ENCODE results near the gene PPP1R7. TPM values are rescaled to one million over a fixed set of nuclear protein-coding genes. Genes with fewer than 3 reads are reported as not detected.

Gene PPP1R7
- polyA plus RNA-seq, 3 donors = 54.9 to 102 (median 84.4) TPM

DNA sequence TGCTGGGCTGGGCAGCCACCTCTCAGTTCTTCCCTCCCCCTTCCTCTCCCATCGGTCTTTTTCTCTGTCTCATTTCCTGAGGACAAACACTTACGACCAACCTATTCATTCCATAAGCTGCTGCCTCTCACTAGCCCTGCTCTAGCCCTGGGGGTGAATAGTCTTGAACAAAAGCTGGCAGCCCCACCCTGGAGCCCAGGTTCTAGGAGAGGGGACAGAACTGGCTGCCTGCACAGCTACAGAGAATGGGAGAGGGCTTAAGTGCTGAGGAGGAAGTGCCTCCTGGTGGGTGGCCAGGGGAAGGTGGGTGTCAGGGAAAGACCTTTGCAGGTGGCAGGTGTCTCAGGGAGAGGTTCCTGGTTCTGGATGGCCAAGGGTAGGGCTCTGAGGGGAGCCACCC is 61.0 kb downstream of the PPP1R7 start:
- Histone ChIP-seq H3K9ac (ENCODE audit: insufficient read depth, low read length, poor library complexity, severe bottlenecking) (no peak overlapping the region), H3K9me3 (replicated peaks in 1 of 2; ENCODE audit: control insufficient read depth in 1 of 2, insufficient read depth in 1 of 2, low read length in 2 of 2) (no peaks in the 10 kb centered on the region), H4K20me1 (ENCODE audit: insufficient read depth, low read length) (no peaks in the 10 kb centered on the region), H3K79me2 (ENCODE audit: insufficient read depth, low read length) (no peaks in the 10 kb centered on the region), H2AFZ (ENCODE audit: insufficient read depth, low read depth, low read length, poor library complexity, severe bottlenecking) (no peak overlapping the region), H3K27me3 (ENCODE audit: control insufficient read depth in 2 of 2, insufficient read depth in 2 of 2, low read length in 2 of 2) (peaks cover 0 to 4% of the 10 kb centered on the region in 2 donors), H3K36me3 (replicated peaks in 1 of 2; ENCODE audit: control insufficient read depth in 1 of 2, insufficient read depth in 2 of 2, low read length in 2 of 2) (no peaks in the 10 kb centered on the region), H3K4me1 (ENCODE audit: control insufficient read depth in 1 of 2, insufficient read depth in 2 of 2, low read length in 2 of 2) (no peaks in the 10 kb centered on the region), H3K27ac (ENCODE audit: low read depth in 1 of 2, low read length in 2 of 2) (no peak overlapping the region), H3K4me3 (replicated peaks in 1 of 3; ENCODE audit: low read depth in 2 of 3, low read length in 3 of 3) (no peak overlapping the region), H3K4me2 (replicated peaks; ENCODE audit: extremely low read depth, low read length, poor library complexity, severe bottlenecking) (no peak overlapping the region)
- no peak for DNase-seq
- H3K27me3 Mint-ChIP-seq (ENCODE audit: low read depth in 3 of 3) = peaks cover 10 to 20% (median 16%) of the 10 kb centered on the region in 3 donors
- intact Hi-C loops (cut with micrococcal nuclease) = no loop called here
- WGBS (ENCODE audit: insufficient coverage) = 0% methylated on average over 2 of the region's 2 CpGs
- H3K4me1 Mint-ChIP-seq = no peaks in the 10 kb centered on the region
- H3K27ac Mint-ChIP-seq = no peak overlapping the region
- no peaks in the 10 kb centered on the region for H3K36me3 Mint-ChIP-seq
- peaks cover 0 to 1% (median 0%) of the 10 kb centered on the region in 7 donors for H3K9me3 Mint-ChIP-seq
- no peak overlapping the region for H3K4me3 Mint-ChIP-seq
- TF ChIP-seq, protein P1, sequence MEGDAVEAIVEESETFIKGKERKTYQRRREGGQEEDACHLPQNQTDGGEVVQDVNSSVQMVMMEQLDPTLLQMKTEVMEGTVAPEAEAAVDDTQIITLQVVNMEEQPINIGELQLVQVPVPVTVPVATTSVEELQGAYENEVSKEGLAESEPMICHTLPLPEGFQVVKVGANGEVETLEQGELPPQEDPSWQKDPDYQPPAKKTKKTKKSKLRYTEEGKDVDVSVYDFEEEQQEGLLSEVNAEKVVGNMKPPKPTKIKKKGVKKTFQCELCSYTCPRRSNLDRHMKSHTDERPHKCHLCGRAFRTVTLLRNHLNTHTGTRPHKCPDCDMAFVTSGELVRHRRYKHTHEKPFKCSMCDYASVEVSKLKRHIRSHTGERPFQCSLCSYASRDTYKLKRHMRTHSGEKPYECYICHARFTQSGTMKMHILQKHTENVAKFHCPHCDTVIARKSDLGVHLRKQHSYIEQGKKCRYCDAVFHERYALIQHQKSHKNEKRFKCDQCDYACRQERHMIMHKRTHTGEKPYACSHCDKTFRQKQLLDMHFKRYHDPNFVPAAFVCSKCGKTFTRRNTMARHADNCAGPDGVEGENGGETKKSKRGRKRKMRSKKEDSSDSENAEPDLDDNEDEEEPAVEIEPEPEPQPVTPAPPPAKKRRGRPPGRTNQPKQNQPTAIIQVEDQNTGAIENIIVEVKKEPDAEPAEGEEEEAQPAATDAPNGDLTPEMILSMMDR (IDR thresholded peaks at IDR 0.05) = no peak

- TF ChIP-seq, protein P1 (IDR thresholded peaks at IDR 0.05) = no peak
- no peak overlapping the region for H3K4me3 ChIP-seq (replicated peaks in 1 of 3; ENCODE audit: low read depth in 2 of 3, low read length in 3 of 3)
- no peak overlapping the region for H3K9ac ChIP-seq (ENCODE audit: insufficient read depth, low read length, poor library complexity, severe bottlenecking)
- H4K20me1 ChIP-seq (ENCODE audit: insufficient read depth, low read length) = no peaks in the 10 kb centered on the region
- H3K36me3 Mint-ChIP-seq = no peaks in the 10 kb centered on the region
- no peak for DNase-seq
- 90% methylated on average over 13 of the region's 13 CpGs for WGBS (ENCODE audit: insufficient coverage)
- no peaks in the 10 kb centered on the region for H3K36me3 ChIP-seq (replicated peaks in 1 of 2; ENCODE audit: control insufficient read depth in 1 of 2, insufficient read depth in 2 of 2, low read length in 2 of 2)
- intact Hi-C loops (cut with micrococcal nuclease) = no loop called here
- peaks cover 3% of the 10 kb centered on the region for H3K4me1 Mint-ChIP-seq
- peaks cover 19 to 35% (median 27%) of the 10 kb centered on the region in 3 donors for H3K27me3 Mint-ChIP-seq (ENCODE audit: low read depth in 3 of 3)
- H3K4me2 ChIP-seq (replicated peaks; ENCODE audit: extremely low read depth, low read length, poor library complexity, severe bottlenecking) = no peak overlapping the region
- H3K4me3 Mint-ChIP-seq = no peak overlapping the region
- H3K9me3 ChIP-seq (replicated peaks in 1 of 2; ENCODE audit: control insufficient read depth in 1 of 2, insufficient read depth in 1 of 2, low read length in 2 of 2) = no peaks in the 10 kb centered on the region
- peaks cover 0 to 5% of the 10 kb centered on the region in 2 donors for H3K4me1 ChIP-seq (ENCODE audit: control insufficient read depth in 1 of 2, insufficient read depth in 2 of 2, low read length in 2 of 2)
- H3K27ac Mint-ChIP-seq = no peak overlapping the region
- H3K79me2 ChIP-seq (ENCODE audit: insufficient read depth, low read length) = no peaks in the 10 kb centered on the region
- H3K27me3 ChIP-seq (ENCODE audit: control insufficient read depth in 2 of 2, insufficient read depth in 2 of 2, low read length in 2 of 2) = peaks cover 0 to 13% of the 10 kb centered on the region in 2 donors
- no peak overlapping the region for H3K27ac ChIP-seq (ENCODE audit: low read depth in 1 of 2, low read length in 2 of 2)
- no peak overlapping the region for H2AFZ ChIP-seq (ENCODE audit: insufficient read depth, low read depth, low read length, poor library complexity, severe bottlenecking)
- peaks cover 0 to 1% (median 0%) of the 10 kb centered on the region in 7 donors for H3K9me3 Mint-ChIP-seq
Measured at GRCh38 chr2:241213041-241213440, 62.8 kb downstream of the PPP1R7 start.
